K562 (cell line): ENCODE measurements around the gene ROMO1.

Source experiments
- CAMTA2 ChIP-seq: fragments of 250-450 bp; sonication (Bioruptor Pico); conservative IDR thresholded peaks from 2 replicates; pipeline ENCODE4 v1.5.1; 2022
- CBX8 ChIP-seq: fragments of 200-600 bp; sonication (generic); IDR thresholded peaks from 2 replicates; pipeline ENCODE4 v1.6.1; 2012; ENCODE audit warnings: borderline replicate concordance, mixed run types, low read depth, mild to moderate bottlenecking, moderate library complexity, mixed read lengths, low read length, control low read depth, inconsistent platforms; ENCODE audit not compliant: poor library complexity, severe bottlenecking; ENCODE audit errors: extremely low read depth
- CHD2 ChIP-seq: IDR thresholded peaks from 2 replicates; pipeline ENCODE4 v1.6.1; 2011; ENCODE audit warnings: low read depth, low read length
- NR2C1 ChIP-seq, 2 experiments: fragments of 450-650 bp; IDR thresholded peaks; 2 replicates each; pipeline ENCODE4 v1.6.1; 2017; ENCODE audit warnings: mild to moderate bottlenecking in 2 of 2, antibody characterized with exemption in 1 of 2, inconsistent platforms in 1 of 2, missing compliant biosample characterization in 1 of 2, missing genetic modification characterization in 1 of 2
- POLR2A ChIP-seq: fragments of 450-650 bp; conservative IDR thresholded peaks from 2 replicates; pipeline ENCODE4 v1.6.1; 2016
- SETDB1 ChIP-seq: IDR thresholded peaks from one replicate; pipeline ENCODE4 v1.6.1; 2012; ENCODE audit warnings: low read length, control low read depth, inconsistent platforms
- SMARCE1 ChIP-seq: fragments of 450-650 bp; IDR thresholded peaks from 2 replicates; pipeline ENCODE4 v1.7.1; 2016; ENCODE audit warnings: mild to moderate bottlenecking
- YBX1 ChIP-seq: fragments of 450-650 bp; IDR thresholded peaks from 2 replicates; pipeline ENCODE4 v1.7.1; 2016; ENCODE audit warnings: mild to moderate bottlenecking
- ZNF444 ChIP-seq: fragments of 250-450 bp; sonication (Bioruptor Pico); IDR thresholded peaks from 2 replicates; pipeline ENCODE4 v1.4.0; 2020; ENCODE audit warnings: mild to moderate bottlenecking, moderate library complexity
- TF ChIP-seq, protein P1 (sequence below), 2 experiments: fragments of 450-650 bp; formaldehyde crosslinking in 1 of 2; IDR thresholded peaks; 2 replicates each; pipeline versions ENCODE4 v1.4.0 to v1.6.1; 2014 to 2020; ENCODE audit warnings: mild to moderate bottlenecking in 2 of 2, borderline replicate concordance in 1 of 2, low read depth in 1 of 2
- TF ChIP-seq, protein P2 (sequence below): fragments of 250-450 bp; sonication (Bioruptor Pico); IDR thresholded peaks from 2 replicates; pipeline ENCODE4 v1.4.0; 2020; ENCODE audit warnings: mild to moderate bottlenecking, moderate library complexity
- TF ChIP-seq, protein P3 (sequence below), 3 experiments: IDR thresholded peaks in 2 of 3; conservative IDR thresholded peaks in 1 of 3; 2 replicates each; pipeline ENCODE4 v1.5.1; 2011 to 2012; ENCODE audit warnings: low read length in 3 of 3, mild to moderate bottlenecking in 3 of 3, control low read depth in 2 of 3, improper control_type of control experiment in 1 of 3, inconsistent platforms in 1 of 3, low read depth in 1 of 3, mixed read lengths in 1 of 3, moderate library complexity in 1 of 3; ENCODE audit not compliant: insufficient read depth in 2 of 3

DNA sequence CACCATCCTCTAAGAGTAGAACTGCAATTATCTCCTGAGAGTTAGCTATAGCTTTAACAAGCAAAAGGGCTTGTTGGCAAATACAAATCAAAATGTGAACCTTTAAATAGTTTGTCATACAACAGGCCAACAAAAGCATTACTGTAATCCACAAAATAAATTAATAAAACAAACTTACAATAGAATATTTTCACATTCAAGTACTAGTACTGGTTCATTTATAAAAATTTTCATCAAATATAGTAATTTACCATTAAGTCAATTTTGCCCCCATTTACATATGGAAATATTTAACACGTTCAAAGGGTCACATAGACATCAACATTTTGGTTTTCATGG, 33.4 kb downstream of the ROMO1 start:
- TF ChIP-seq ZNF444 (CRISPR knock-in tag) (no peak), CAMTA2 (CRISPR knock-in tag) (no peak), CBX8 (no peak), CHD2 (no peak), SETDB1 (no peak), YBX1 (no peak), NR2C1 (IDR thresholded peaks at IDR 0.05) (no peak), NR2C1 (tag; IDR thresholded peaks at IDR 0.05) (no peak), SMARCE1 (no peak), POLR2A (no peak)
- TF ChIP-seq, protein P1, sequence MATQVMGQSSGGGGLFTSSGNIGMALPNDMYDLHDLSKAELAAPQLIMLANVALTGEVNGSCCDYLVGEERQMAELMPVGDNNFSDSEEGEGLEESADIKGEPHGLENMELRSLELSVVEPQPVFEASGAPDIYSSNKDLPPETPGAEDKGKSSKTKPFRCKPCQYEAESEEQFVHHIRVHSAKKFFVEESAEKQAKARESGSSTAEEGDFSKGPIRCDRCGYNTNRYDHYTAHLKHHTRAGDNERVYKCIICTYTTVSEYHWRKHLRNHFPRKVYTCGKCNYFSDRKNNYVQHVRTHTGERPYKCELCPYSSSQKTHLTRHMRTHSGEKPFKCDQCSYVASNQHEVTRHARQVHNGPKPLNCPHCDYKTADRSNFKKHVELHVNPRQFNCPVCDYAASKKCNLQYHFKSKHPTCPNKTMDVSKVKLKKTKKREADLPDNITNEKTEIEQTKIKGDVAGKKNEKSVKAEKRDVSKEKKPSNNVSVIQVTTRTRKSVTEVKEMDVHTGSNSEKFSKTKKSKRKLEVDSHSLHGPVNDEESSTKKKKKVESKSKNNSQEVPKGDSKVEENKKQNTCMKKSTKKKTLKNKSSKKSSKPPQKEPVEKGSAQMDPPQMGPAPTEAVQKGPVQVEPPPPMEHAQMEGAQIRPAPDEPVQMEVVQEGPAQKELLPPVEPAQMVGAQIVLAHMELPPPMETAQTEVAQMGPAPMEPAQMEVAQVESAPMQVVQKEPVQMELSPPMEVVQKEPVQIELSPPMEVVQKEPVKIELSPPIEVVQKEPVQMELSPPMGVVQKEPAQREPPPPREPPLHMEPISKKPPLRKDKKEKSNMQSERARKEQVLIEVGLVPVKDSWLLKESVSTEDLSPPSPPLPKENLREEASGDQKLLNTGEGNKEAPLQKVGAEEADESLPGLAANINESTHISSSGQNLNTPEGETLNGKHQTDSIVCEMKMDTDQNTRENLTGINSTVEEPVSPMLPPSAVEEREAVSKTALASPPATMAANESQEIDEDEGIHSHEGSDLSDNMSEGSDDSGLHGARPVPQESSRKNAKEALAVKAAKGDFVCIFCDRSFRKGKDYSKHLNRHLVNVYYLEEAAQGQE (IDR thresholded peaks at IDR 0.05; ENCODE audit: borderline replicate concordance): no peak
- TF ChIP-seq, protein P1 (CRISPR knock-in tag; IDR thresholded peaks at IDR 0.05; ENCODE audit: low read depth): no peak
- TF ChIP-seq, protein P2, sequence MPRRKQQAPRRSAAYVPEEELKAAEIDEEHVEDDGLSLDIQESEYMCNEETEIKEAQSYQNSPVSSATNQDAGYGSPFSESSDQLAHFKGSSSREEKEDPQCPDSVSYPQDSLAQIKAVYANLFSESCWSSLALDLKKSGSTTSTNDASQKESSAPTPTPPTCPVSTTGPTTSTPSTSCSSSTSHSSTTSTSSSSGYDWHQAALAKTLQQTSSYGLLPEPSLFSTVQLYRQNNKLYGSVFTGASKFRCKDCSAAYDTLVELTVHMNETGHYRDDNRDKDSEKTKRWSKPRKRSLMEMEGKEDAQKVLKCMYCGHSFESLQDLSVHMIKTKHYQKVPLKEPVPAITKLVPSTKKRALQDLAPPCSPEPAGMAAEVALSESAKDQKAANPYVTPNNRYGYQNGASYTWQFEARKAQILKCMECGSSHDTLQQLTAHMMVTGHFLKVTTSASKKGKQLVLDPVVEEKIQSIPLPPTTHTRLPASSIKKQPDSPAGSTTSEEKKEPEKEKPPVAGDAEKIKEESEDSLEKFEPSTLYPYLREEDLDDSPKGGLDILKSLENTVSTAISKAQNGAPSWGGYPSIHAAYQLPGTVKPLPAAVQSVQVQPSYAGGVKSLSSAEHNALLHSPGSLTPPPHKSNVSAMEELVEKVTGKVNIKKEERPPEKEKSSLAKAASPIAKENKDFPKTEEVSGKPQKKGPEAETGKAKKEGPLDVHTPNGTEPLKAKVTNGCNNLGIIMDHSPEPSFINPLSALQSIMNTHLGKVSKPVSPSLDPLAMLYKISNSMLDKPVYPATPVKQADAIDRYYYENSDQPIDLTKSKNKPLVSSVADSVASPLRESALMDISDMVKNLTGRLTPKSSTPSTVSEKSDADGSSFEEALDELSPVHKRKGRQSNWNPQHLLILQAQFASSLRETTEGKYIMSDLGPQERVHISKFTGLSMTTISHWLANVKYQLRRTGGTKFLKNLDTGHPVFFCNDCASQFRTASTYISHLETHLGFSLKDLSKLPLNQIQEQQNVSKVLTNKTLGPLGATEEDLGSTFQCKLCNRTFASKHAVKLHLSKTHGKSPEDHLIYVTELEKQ (CRISPR knock-in tag): no peak
- TF ChIP-seq, protein P3, sequence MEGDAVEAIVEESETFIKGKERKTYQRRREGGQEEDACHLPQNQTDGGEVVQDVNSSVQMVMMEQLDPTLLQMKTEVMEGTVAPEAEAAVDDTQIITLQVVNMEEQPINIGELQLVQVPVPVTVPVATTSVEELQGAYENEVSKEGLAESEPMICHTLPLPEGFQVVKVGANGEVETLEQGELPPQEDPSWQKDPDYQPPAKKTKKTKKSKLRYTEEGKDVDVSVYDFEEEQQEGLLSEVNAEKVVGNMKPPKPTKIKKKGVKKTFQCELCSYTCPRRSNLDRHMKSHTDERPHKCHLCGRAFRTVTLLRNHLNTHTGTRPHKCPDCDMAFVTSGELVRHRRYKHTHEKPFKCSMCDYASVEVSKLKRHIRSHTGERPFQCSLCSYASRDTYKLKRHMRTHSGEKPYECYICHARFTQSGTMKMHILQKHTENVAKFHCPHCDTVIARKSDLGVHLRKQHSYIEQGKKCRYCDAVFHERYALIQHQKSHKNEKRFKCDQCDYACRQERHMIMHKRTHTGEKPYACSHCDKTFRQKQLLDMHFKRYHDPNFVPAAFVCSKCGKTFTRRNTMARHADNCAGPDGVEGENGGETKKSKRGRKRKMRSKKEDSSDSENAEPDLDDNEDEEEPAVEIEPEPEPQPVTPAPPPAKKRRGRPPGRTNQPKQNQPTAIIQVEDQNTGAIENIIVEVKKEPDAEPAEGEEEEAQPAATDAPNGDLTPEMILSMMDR (IDR thresholded peaks at IDR 0.05 in 2 of 3, conservative IDR thresholded peaks at IDR 0.05 in 1 of 3; ENCODE audit: insufficient read depth in 2 of 3, low read depth in 1 of 3, low read length in 3 of 3): no peak
